ENCODE measurements around the gene TRAPPC13.

TRAPPC13 gene

GRCh38 chr5:65630981-65631380 is 6.2 kb downstream of the TRAPPC13 start:
- peaks cover 2% of the 10 kb centered on the region for H3K4me1 Mint-ChIP-seq
- no peak overlapping the region for H3K27ac Mint-ChIP-seq
- no peak for TF ChIP-seq CTCF (IDR thresholded peaks at IDR 0.05; ENCODE audit: unreplicated experiment in 3 of 3)
- no peak overlapping the region for H3K4me3 Mint-ChIP-seq
- H3K27me3 Mint-ChIP-seq (ENCODE audit: low read depth): no peaks in the 10 kb centered on the region
- no peaks in the 10 kb centered on the region for H3K9me3 Mint-ChIP-seq
- peaks cover 17% of the 10 kb centered on the region for H3K36me3 Mint-ChIP-seq (ENCODE audit: low read depth)

GRCh38 chr5:65640240-65640639 is 15.4 kb downstream of the TRAPPC13 start:
- Mint-ChIP-seq H3K27me3 (ENCODE audit: low read depth) (no peaks in the 10 kb centered on the region), H3K4me1 (no peaks in the 10 kb centered on the region), H3K9me3 (no peaks in the 10 kb centered on the region), H3K36me3 (ENCODE audit: low read depth) (peaks cover 31% of the 10 kb centered on the region), H3K27ac (no peak overlapping the region), H3K4me3 (no peak overlapping the region)
- no peak for TF ChIP-seq CTCF (IDR thresholded peaks at IDR 0.05; ENCODE audit: unreplicated experiment in 3 of 3)

DNA sequence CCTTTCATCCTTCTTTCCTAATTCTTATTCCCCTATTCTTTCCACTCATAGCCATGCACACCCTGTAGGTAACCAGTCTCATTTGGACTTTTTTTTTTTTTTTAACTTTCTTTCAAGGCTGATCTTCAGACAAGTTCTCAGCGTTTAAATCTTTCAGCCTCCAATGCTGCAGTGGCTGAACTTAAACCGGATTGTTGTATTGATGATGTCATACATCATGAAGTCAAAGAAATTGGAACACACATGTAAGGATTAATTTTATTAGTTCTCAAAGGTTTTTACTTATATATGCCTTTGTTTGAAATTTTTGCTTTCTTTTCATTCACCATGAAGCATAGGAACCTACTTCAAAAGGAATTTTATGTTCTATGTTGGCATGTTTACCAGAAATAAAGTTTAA is 22.1 kb downstream of the TRAPPC13 start:
- TF ChIP-seq CTCF (IDR thresholded peaks at IDR 0.05; ENCODE audit: unreplicated experiment in 3 of 3): no peak
- H3K27me3 Mint-ChIP-seq (ENCODE audit: low read depth): no peaks in the 10 kb centered on the region
- no peak overlapping the region for H3K4me3 Mint-ChIP-seq
- H3K36me3 Mint-ChIP-seq (ENCODE audit: low read depth): peaks cover 27% of the 10 kb centered on the region
- H3K4me1 Mint-ChIP-seq: no peaks in the 10 kb centered on the region
- no peaks in the 10 kb centered on the region for H3K9me3 Mint-ChIP-seq
- no peak overlapping the region for H3K27ac Mint-ChIP-seq

DNA sequence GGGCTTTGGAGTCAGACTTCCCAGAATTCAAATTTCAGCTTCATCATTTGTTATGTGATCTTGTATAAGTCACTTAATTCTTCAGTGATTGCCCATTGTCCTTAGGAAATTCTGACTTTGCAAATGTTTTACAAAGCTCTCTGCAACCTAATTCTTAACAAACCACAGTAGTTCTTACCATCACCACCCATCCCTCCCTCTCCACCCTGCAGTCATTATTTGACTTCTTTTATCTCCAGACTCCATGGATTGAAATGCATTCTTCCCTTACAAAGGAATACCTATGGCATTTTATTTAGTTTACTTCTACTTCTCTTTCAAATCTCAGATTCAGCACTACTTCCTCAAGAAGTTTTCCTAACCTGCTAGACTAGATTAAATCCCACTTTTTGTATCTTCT is 23.1 kb downstream of the TRAPPC13 start:
- H3K9me3 Mint-ChIP-seq: no peaks in the 10 kb centered on the region
- peaks cover 27% of the 10 kb centered on the region for H3K36me3 Mint-ChIP-seq (ENCODE audit: low read depth)
- no peak overlapping the region for H3K4me3 Mint-ChIP-seq
- H3K27ac Mint-ChIP-seq: no peak overlapping the region
- no peak for TF ChIP-seq CTCF (IDR thresholded peaks at IDR 0.05; ENCODE audit: unreplicated experiment in 3 of 3)
- H3K27me3 Mint-ChIP-seq (ENCODE audit: low read depth): no peaks in the 10 kb centered on the region
- no peaks in the 10 kb centered on the region for H3K4me1 Mint-ChIP-seq

DNA sequence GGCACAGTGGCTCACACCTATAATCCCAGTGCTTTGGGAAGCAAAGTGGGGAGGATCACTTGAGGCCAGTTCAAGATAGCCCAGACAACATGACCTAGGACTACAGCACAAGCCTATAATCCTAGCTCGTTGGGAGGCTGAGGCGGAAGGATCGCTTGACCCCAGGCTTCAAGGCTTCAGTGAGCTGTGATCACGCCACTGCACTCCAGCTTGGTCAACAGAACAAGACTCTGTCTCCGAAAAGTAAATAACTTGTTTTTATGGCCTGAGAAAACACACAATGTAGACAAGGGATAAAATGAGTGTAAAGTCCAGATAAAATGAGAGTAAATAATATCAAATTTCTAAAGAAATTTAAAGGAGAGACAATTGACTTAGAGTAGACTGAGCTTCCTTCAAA is 26.3 kb downstream of the TRAPPC13 start:
- H3K9me3 Mint-ChIP-seq: no peaks in the 10 kb centered on the region
- no peaks in the 10 kb centered on the region for H3K27me3 Mint-ChIP-seq (ENCODE audit: low read depth)
- H3K27ac Mint-ChIP-seq: no peak overlapping the region
- no peaks in the 10 kb centered on the region for H3K4me1 Mint-ChIP-seq
- H3K36me3 Mint-ChIP-seq (ENCODE audit: low read depth): peaks cover 27% of the 10 kb centered on the region
- no peak overlapping the region for H3K4me3 Mint-ChIP-seq
- no peak for TF ChIP-seq CTCF (IDR thresholded peaks at IDR 0.05; ENCODE audit: unreplicated experiment in 3 of 3)

- Mint-ChIP-seq H3K27ac (no peak overlapping the region), H3K27me3 (ENCODE audit: low read depth) (no peaks in the 10 kb centered on the region), H3K4me1 (no peaks in the 10 kb centered on the region), H3K4me3 (no peak overlapping the region), H3K36me3 (ENCODE audit: low read depth) (peaks cover 23% of the 10 kb centered on the region), H3K9me3 (no peaks in the 10 kb centered on the region)
- TF ChIP-seq CTCF (IDR thresholded peaks at IDR 0.05; ENCODE audit: unreplicated experiment in 3 of 3): no peak
These were observed 29.9 kb downstream of the TRAPPC13 start for GRCh38 chr5:65654713-65655112.

All from nephron (organoid).